Mesendoderm (in vitro differentiated cells): ENCODE results near the gene GPN3.
A peak's percentile ranks its signal among the peaks of the same experiment; 100 is the strongest.
"Not testable (repeated sequence)": the region's sequence is repeated elsewhere in the genome, so short reads cannot be mapped to it uniquely, and the experiment has no call there.

Source experiments
- DNase-seq: peaks from one replicate; pipeline ENCODE4 v3.0.0; 2013
- H2AK5ac ChIP-seq: 2 replicates; pipeline ENCODE4 v1.6.1; 2013; ENCODE audit warnings: low read length, inconsistent platforms
- H2BK120ac ChIP-seq: 2 replicates; pipeline ENCODE4 v1.6.1; 2013; ENCODE audit warnings: low read depth, mild to moderate bottlenecking, low read length, moderate library complexity, mixed read lengths
- H2BK15ac ChIP-seq: replicated peaks from 2 replicates; pipeline ENCODE4 v1.6.1; 2013; ENCODE audit warnings: low read depth, mild to moderate bottlenecking, moderate library complexity
- H2BK5ac ChIP-seq: 2 replicates; pipeline ENCODE4 v1.6.1; 2013; ENCODE audit warnings: low read length, inconsistent platforms
- H3K18ac ChIP-seq: 2 replicates; pipeline ENCODE4 v1.6.1; 2013; ENCODE audit warnings: mild to moderate bottlenecking, low read length, mixed read lengths
- H3K23ac ChIP-seq: one replicate; pipeline ENCODE4 v1.6.1; 2013; ENCODE audit warnings: low read length
- H3K27ac ChIP-seq: 2 replicates; pipeline ENCODE4 v1.5.1; 2013; ENCODE audit warnings: low read depth, mild to moderate bottlenecking, inconsistent platforms, low read length, moderate library complexity
- H3K27me3 ChIP-seq: 2 replicates; pipeline ENCODE4 v1.6.1; 2013; ENCODE audit warnings: low read length, control low read depth, mild to moderate bottlenecking, inconsistent platforms; ENCODE audit not compliant: insufficient read depth, poor library complexity
- H3K36me3 ChIP-seq: 2 replicates; pipeline ENCODE4 v1.6.1; 2013; ENCODE audit warnings: low read length, inconsistent platforms; ENCODE audit not compliant: control insufficient read depth, insufficient read depth
- H3K4ac ChIP-seq: one replicate; pipeline ENCODE4 v1.6.1; 2013; ENCODE audit warnings: low read depth, mild to moderate bottlenecking, low read length, moderate library complexity
- H3K4me1 ChIP-seq: 2 replicates; pipeline ENCODE4 v1.6.1; 2013; ENCODE audit warnings: low read depth, low read length, inconsistent platforms; ENCODE audit not compliant: control insufficient read depth
- H3K4me2 ChIP-seq: 2 replicates; pipeline ENCODE4 v1.6.1; 2013; ENCODE audit warnings: low read length
- H3K4me3 ChIP-seq: 2 replicates; pipeline ENCODE4 v1.5.1; 2013; ENCODE audit warnings: mild to moderate bottlenecking, low read length
- H3K56ac ChIP-seq: one replicate; pipeline ENCODE4 v1.6.1; 2013; ENCODE audit warnings: low read length
- H3K79me1 ChIP-seq: 2 replicates; pipeline ENCODE4 v1.6.1; 2013; ENCODE audit warnings: low read length, inconsistent platforms
- H3K79me2 ChIP-seq: 2 replicates; pipeline ENCODE4 v1.6.1; 2013; ENCODE audit warnings: mild to moderate bottlenecking, low read length; ENCODE audit not compliant: control insufficient read depth, insufficient read depth
- H3K9ac ChIP-seq: 2 replicates; pipeline ENCODE4 v1.6.1; 2013; ENCODE audit warnings: low read length, inconsistent platforms
- H4K5ac ChIP-seq: one replicate; pipeline ENCODE4 v1.6.1; 2013; ENCODE audit warnings: low read length
- H4K8ac ChIP-seq: one replicate; pipeline ENCODE4 v1.6.1; 2013; ENCODE audit warnings: low read depth, mild to moderate bottlenecking, control low read depth, low read length, moderate library complexity
- WGBS: extraction: QIAGEN DNeasy Blood & Tissue Kit; methylation state at CpG from one replicate; pipeline ENCODE4 v1.1.7; 2013; ENCODE audit warnings: low lambda C conversion rate, missing lambda C conversion rate; ENCODE audit not compliant: insufficient coverage; ENCODE audit errors: extremely low coverage; 5-methylcytosine and 5-hydroxymethylcytosine counted together

Gene GPN3

GRCh38 chr12:110421159-110421661, 46.8 kb downstream of the GPN3 start:
- no peaks in the 10 kb centered on the region for H3K79me1 ChIP-seq
- H3K4me2 ChIP-seq, result no peak overlapping the region
- DNase-seq, result no peak
- H2BK5ac ChIP-seq, result no peak overlapping the region
- H2BK15ac ChIP-seq, result no peak overlapping the region
- no peak overlapping the region for H3K4me3 ChIP-seq
- H2AK5ac ChIP-seq, result no peak overlapping the region
- no peaks in the 10 kb centered on the region for H3K36me3 ChIP-seq
- H3K18ac ChIP-seq, result no peak overlapping the region
- H4K8ac ChIP-seq, result no peak overlapping the region
- H3K23ac ChIP-seq, result no peak overlapping the region
- no CpG with 5 or more reads among the region's 3 CpGs for WGBS
- H3K4me1 ChIP-seq, result no peaks in the 10 kb centered on the region
- no peak overlapping the region for H3K9ac ChIP-seq
- H3K27ac ChIP-seq, result no peak overlapping the region
- no peak overlapping the region for H3K56ac ChIP-seq
- no peaks in the 10 kb centered on the region for H3K27me3 ChIP-seq
- H3K4ac ChIP-seq, result no peak overlapping the region
- no peak overlapping the region for H2BK120ac ChIP-seq
- no peaks in the 10 kb centered on the region for H3K79me2 ChIP-seq
- H4K5ac ChIP-seq, result no peak overlapping the region

DNA sequence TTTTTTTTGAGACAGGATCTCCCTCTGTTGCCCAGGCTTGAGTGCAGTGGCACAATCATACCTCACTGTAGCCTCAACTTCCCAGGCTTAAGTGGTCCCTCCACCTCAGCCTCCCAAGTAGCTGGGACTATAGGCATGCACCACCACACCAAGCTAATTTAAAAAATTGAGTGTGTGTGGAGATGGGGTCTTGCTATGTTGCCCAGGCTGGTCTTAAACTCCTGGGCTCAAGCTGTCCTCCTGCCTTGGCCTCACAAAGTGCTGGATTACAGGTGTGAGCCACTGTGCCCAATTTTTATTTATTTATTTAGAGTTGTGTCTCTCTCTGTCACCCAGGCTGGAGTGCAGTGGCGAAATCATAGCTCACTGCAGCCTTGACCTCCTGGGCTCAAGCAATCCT, 47.4 kb downstream of the GPN3 start:
- H3K36me3 ChIP-seq, H2AK5ac ChIP-seq, H3K79me2 ChIP-seq, H4K5ac ChIP-seq, H3K27ac ChIP-seq, H3K56ac ChIP-seq, DNase-seq, H2BK5ac ChIP-seq, H4K8ac ChIP-seq, H3K23ac ChIP-seq, H3K18ac ChIP-seq, H3K4ac ChIP-seq, H2BK15ac ChIP-seq, H3K4me3 ChIP-seq, H3K79me1 ChIP-seq, H3K27me3 ChIP-seq, H3K4me1 ChIP-seq, H3K4me2 ChIP-seq, H3K9ac ChIP-seq, H2BK120ac ChIP-seq: not testable (repeated sequence)
- WGBS, result no CpG with 5 or more reads among the region's 1 CpG

GRCh38 chr12:110417113-110417512, 50.9 kb downstream of the GPN3 start:
- not testable (repeated sequence) for H3K4me3 ChIP-seq, H3K9ac ChIP-seq, H4K5ac ChIP-seq, H3K79me2 ChIP-seq, H2BK120ac ChIP-seq, H3K23ac ChIP-seq, H3K4me1 ChIP-seq, DNase-seq, H3K18ac ChIP-seq, H3K4me2 ChIP-seq, H3K27ac ChIP-seq, H2AK5ac ChIP-seq, H2BK15ac ChIP-seq, H2BK5ac ChIP-seq, H3K36me3 ChIP-seq, H3K27me3 ChIP-seq, H3K56ac ChIP-seq, H3K4ac ChIP-seq, H3K79me1 ChIP-seq, H4K8ac ChIP-seq
- no CpG with 5 or more reads among the region's 3 CpGs for WGBS

- H3K36me3 ChIP-seq, H2BK15ac ChIP-seq, H2AK5ac ChIP-seq, H2BK120ac ChIP-seq, H3K79me1 ChIP-seq, H3K4me1 ChIP-seq, DNase-seq, H3K4me3 ChIP-seq, H3K9ac ChIP-seq, H3K79me2 ChIP-seq, H4K5ac ChIP-seq, H3K23ac ChIP-seq, H3K27ac ChIP-seq, H3K4me2 ChIP-seq, H3K27me3 ChIP-seq, H3K18ac ChIP-seq: not testable (repeated sequence)
- H4K8ac ChIP-seq, result peak overlapping the region; percentile 28
- no CpG with 5 or more reads among the region's 6 CpGs for WGBS
- peak overlapping the region; percentile 58 for H3K4ac ChIP-seq
- H2BK5ac ChIP-seq, result peak overlapping the region; percentile 63
- H3K56ac ChIP-seq, result peak overlapping the region; percentile 42
Observed at GRCh38 chr12:110410086-110410485, 58.0 kb downstream of the GPN3 start.

DNA sequence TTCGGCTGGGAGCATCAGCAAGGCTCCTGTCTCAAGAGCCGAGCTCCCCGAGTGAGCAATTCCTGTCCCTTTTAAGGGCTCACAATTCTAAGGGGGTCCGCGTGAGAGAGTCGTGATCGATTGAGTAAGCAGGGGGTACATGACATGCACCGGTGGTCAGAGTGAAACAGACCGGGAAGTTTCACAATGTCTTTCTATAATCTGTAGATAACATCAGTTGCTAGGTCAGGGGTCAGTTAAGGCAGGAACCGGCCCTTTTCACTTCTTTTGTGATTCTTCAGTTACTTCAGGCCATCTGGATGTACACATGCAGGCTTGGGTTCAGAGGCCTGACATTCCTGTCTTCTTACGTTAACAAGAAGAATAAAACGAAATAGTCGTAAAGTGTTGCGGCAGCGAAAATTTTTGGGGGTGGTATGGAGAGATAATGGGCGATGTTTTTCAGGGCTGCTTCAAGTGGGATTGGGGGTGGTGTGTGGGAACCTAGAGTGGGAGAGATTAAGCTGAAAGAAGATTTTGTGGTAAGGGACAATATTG, 62.9 kb downstream of the GPN3 start:
- not testable (repeated sequence) for H3K4me2 ChIP-seq, H2BK120ac ChIP-seq, H3K23ac ChIP-seq, H3K4ac ChIP-seq, H3K56ac ChIP-seq, H3K4me1 ChIP-seq, H2BK5ac ChIP-seq, H4K5ac ChIP-seq, H3K18ac ChIP-seq, H3K4me3 ChIP-seq, H2AK5ac ChIP-seq, H3K27me3 ChIP-seq, H3K36me3 ChIP-seq, H3K9ac ChIP-seq, H4K8ac ChIP-seq, DNase-seq, H2BK15ac ChIP-seq, H3K27ac ChIP-seq, H3K79me1 ChIP-seq
- no CpG with 5 or more reads among the region's 16 CpGs for WGBS
- H3K79me2 ChIP-seq, result peaks cover 30% of the 10 kb centered on the region
